ENCODE measurements around the gene PI4KA. TPM values are rescaled to one million over a fixed set of nuclear protein-coding genes. Genes with fewer than 3 reads are reported as not detected.

Gene PI4KA
- total RNA-seq, 1 experiment from 2014 or later, result 65.8 TPM

DNA sequence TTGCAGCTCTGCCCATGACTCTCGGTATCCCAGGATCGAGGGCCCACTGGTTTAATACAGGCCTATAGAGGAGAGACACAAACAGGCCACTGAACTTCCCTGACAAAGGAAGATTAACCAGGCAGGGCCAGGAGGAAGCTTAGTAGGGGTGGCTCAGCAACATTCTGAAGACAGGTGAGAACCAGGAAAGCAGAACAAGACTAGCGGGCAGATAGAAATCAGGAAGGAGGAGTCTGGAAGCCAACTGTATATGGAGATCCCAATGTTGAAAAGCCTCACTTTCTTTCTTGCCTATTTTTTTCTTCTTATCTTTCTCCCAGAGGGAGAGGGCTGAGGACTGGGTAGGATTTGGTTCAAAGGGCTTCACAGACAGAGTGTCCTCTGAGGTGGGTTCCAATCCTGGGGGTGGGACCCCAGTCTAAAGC is 5.4 kb downstream of the PI4KA start:
- no peak for DNase-seq
- H3K4ac ChIP-seq (ENCODE audit: low read depth, low read length), result no peak overlapping the region
- no peaks in the 10 kb centered on the region for H3K27me3 Mint-ChIP-seq (ENCODE audit: low read depth)
- no peak overlapping the region for H3K56ac ChIP-seq (ENCODE audit: insufficient read length, low read depth, low read length)
- WGBS (ENCODE audit: extremely low coverage, insufficient read length, low lambda C conversion rate), result no CpG with 5 or more reads among the region's 3 CpGs
- peaks cover 5% of the 10 kb centered on the region; the same call in 1 of the 2 replicates for H3K79me2 ChIP-seq (ENCODE audit: insufficient read depth, low read length)
- no peaks in the 10 kb centered on the region for H3K36me3 Mint-ChIP-seq (ENCODE audit: insufficient read depth in 1 of 3, low read depth in 3 of 3)
- H3T11ph ChIP-seq (ENCODE audit: low read length), result no peak overlapping the region
- no peak overlapping the region for H2AK5ac ChIP-seq (ENCODE audit: insufficient read length, low read length)
- no peak overlapping the region for H3K4me3 Mint-ChIP-seq
- H4K5ac ChIP-seq (ENCODE audit: insufficient read length, low read depth, low read length), result no peak overlapping the region
- no peaks in the 10 kb centered on the region for H3K27me3 ChIP-seq (ENCODE audit: insufficient read depth, low read length)
- H2BK5ac ChIP-seq (ENCODE audit: insufficient read length, low read length), result no peak overlapping the region
- peaks cover 8% of the 10 kb centered on the region for H3K79me1 ChIP-seq (ENCODE audit: insufficient read depth, low read depth, low read length, poor library complexity, severe bottlenecking)
- H3K18ac ChIP-seq (ENCODE audit: insufficient read length, low read depth, low read length), result no peak overlapping the region
- H3K23ac ChIP-seq (ENCODE audit: insufficient read length, low read depth, low read length), result no peak overlapping the region
- H2BK15ac ChIP-seq (ENCODE audit: low read depth, low read length), result no peak overlapping the region
- peaks cover 31 to 34% of the 10 kb centered on the region in 2 experiments for H3K4me1 Mint-ChIP-seq
- TF ChIP-seq, protein P1, sequence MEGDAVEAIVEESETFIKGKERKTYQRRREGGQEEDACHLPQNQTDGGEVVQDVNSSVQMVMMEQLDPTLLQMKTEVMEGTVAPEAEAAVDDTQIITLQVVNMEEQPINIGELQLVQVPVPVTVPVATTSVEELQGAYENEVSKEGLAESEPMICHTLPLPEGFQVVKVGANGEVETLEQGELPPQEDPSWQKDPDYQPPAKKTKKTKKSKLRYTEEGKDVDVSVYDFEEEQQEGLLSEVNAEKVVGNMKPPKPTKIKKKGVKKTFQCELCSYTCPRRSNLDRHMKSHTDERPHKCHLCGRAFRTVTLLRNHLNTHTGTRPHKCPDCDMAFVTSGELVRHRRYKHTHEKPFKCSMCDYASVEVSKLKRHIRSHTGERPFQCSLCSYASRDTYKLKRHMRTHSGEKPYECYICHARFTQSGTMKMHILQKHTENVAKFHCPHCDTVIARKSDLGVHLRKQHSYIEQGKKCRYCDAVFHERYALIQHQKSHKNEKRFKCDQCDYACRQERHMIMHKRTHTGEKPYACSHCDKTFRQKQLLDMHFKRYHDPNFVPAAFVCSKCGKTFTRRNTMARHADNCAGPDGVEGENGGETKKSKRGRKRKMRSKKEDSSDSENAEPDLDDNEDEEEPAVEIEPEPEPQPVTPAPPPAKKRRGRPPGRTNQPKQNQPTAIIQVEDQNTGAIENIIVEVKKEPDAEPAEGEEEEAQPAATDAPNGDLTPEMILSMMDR (conservative IDR thresholded peaks at IDR 0.05), result no peak
- H2AFZ ChIP-seq (ENCODE audit: low read length), result no peak overlapping the region
- H2BK20ac ChIP-seq (ENCODE audit: low read depth, low read length, poor library complexity, severe bottlenecking), result no peak overlapping the region
- H3K27ac ChIP-seq (ENCODE audit: insufficient read length, low read depth, low read length), result no peak overlapping the region
- no peaks in the 10 kb centered on the region for H3K9me3 ChIP-seq (ENCODE audit: control insufficient read depth, low read depth, low read length)
- no peak overlapping the region for H3K14ac ChIP-seq (ENCODE audit: insufficient read depth, low read length)
- H3K4me2 ChIP-seq (ENCODE audit: insufficient read depth, insufficient read length, low read length), result no peak overlapping the region
- H4K20me1 ChIP-seq (ENCODE audit: control insufficient read depth, insufficient read depth, insufficient read length), result peaks cover 2% of the 10 kb centered on the region
- H3K9ac ChIP-seq (ENCODE audit: extremely low read depth, insufficient read length, low read length), result no peak overlapping the region
- H3K4me1 ChIP-seq (ENCODE audit: insufficient read depth, low read length), result peaks cover 2% of the 10 kb centered on the region; the same call in 1 of the 2 replicates
- peak overlapping the region; percentile 5 to 37 (median 7); a peak in 3 of 7 replicates for H3K27ac Mint-ChIP-seq
- no peaks in the 10 kb centered on the region for H3K9me3 Mint-ChIP-seq
- H2BK12ac ChIP-seq (ENCODE audit: insufficient read length, low read depth, low read length), result no peak overlapping the region
- no peak overlapping the region for H4K8ac ChIP-seq (replicated peaks; ENCODE audit: insufficient read length, low read depth, low read length)
- H2BK120ac ChIP-seq (ENCODE audit: low read depth, low read length, poor library complexity, severe bottlenecking), result no peak overlapping the region
- no peak overlapping the region for H4K91ac ChIP-seq (ENCODE audit: insufficient read length, low read depth, low read length)
- H3K23me2 ChIP-seq (ENCODE audit: insufficient read length, low read depth, low read length, poor library complexity, severe bottlenecking), result peaks cover 7% of the 10 kb centered on the region
